ENCODE results near the gene SLC38A9.

Gene SLC38A9

GRCh38 chr5:55638051-55638450 lies 74.1 kb downstream of the SLC38A9 start:
- DNase-seq (ENCODE audit: low read depth): no peak
- TF ChIP-seq, protein P1, sequence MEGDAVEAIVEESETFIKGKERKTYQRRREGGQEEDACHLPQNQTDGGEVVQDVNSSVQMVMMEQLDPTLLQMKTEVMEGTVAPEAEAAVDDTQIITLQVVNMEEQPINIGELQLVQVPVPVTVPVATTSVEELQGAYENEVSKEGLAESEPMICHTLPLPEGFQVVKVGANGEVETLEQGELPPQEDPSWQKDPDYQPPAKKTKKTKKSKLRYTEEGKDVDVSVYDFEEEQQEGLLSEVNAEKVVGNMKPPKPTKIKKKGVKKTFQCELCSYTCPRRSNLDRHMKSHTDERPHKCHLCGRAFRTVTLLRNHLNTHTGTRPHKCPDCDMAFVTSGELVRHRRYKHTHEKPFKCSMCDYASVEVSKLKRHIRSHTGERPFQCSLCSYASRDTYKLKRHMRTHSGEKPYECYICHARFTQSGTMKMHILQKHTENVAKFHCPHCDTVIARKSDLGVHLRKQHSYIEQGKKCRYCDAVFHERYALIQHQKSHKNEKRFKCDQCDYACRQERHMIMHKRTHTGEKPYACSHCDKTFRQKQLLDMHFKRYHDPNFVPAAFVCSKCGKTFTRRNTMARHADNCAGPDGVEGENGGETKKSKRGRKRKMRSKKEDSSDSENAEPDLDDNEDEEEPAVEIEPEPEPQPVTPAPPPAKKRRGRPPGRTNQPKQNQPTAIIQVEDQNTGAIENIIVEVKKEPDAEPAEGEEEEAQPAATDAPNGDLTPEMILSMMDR (IDR thresholded peaks at IDR 0.05; ENCODE audit: low read depth, low read length, missing control alignments): no peak
- no peak overlapping the region for H3K4me3 ChIP-seq (ENCODE audit: low read depth, low read length)

GRCh38 chr5:55636683-55637082 lies 75.4 kb downstream of the SLC38A9 start:
- TF ChIP-seq, protein P1 (IDR thresholded peaks at IDR 0.05; ENCODE audit: low read depth, low read length, missing control alignments): no peak
- DNase-seq (ENCODE audit: low read depth): no peak
- H3K4me3 ChIP-seq (ENCODE audit: low read depth, low read length): no peak overlapping the region

- DNase-seq (ENCODE audit: low read depth): no peak
- TF ChIP-seq, protein P1 (IDR thresholded peaks at IDR 0.05; ENCODE audit: low read depth, low read length, missing control alignments): no peak
- H3K4me3 ChIP-seq (ENCODE audit: low read depth, low read length): no peak overlapping the region
Measured at GRCh38 chr5:55636177-55636576, 75.9 kb downstream of the SLC38A9 start.

DNA sequence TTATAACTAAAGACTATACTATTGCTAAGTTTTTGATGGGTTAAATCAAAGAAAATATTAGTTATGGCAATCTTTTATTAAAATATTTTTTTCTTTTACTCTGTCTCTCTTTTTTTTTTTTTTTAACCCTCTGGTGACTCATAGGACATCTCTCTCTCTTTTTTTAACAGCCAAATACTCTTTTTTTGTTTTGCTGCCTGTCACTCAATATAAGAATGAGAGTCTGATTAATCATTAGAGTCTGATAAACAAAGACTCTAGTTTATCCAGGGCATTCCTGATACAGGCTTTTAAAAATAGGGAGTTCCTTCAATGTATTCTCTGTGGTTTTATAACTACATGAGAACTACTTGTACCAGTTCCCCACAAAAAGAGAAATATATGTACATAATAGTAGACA lies 77.3 kb downstream of the SLC38A9 start:
- TF ChIP-seq, protein P1 (IDR thresholded peaks at IDR 0.05; ENCODE audit: low read depth, low read length, missing control alignments): no peak
- H3K4me3 ChIP-seq (ENCODE audit: low read depth, low read length): no peak overlapping the region
- DNase-seq (ENCODE audit: low read depth): no peak

- H3K4me3 ChIP-seq (ENCODE audit: low read depth, low read length): no peak overlapping the region
- DNase-seq (ENCODE audit: low read depth): no peak
- TF ChIP-seq, protein P1 (IDR thresholded peaks at IDR 0.05; ENCODE audit: low read depth, low read length, missing control alignments): no peak
Measured at GRCh38 chr5:55634209-55634805, 77.8 kb downstream of the SLC38A9 start.

- TF ChIP-seq, protein P1 (IDR thresholded peaks at IDR 0.05; ENCODE audit: low read depth, low read length, missing control alignments): no peak
- no peak for DNase-seq (ENCODE audit: low read depth)
- H3K4me3 ChIP-seq (ENCODE audit: low read depth, low read length): no peak overlapping the region
Measured at GRCh38 chr5:55633574-55634208, 78.4 kb downstream of the SLC38A9 start.

DNA sequence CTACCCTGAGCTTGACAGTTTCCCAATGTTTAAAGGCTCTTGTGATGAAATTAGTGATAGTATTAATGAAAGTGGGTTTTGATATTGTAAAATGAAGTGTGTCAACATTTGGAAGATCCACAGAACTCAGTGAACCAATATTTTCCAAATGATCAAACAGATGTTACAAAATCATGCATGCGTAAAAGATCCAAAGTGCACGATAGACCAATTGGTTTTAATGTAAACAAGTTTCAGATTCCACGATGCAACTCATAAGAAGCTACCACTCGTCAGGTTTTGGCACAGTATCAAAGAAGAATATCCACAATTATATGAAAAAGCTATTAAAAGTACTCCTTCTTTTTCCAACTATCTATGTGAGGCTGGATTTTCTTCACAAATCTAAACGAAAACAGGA lies 82.3 kb downstream of the SLC38A9 start:
- no peak overlapping the region for H3K4me3 ChIP-seq (ENCODE audit: low read depth, low read length)
- TF ChIP-seq, protein P1 (IDR thresholded peaks at IDR 0.05; ENCODE audit: low read depth, low read length, missing control alignments): no peak
- no peak for DNase-seq (ENCODE audit: low read depth)
